GM18868 (cell line): ENCODE data around the gene RAB3B.
"Not testable (repeated sequence)": the region's sequence is repeated elsewhere in the genome, so short reads cannot be mapped to it uniquely, and the experiment has no call there.

Experiments
- ATAC-seq: cut with Tn5 transposase; IDR thresholded peaks from one replicate; pipeline ENCODE4 v1.9.1; 2021; ENCODE audit warnings: mild to moderate bottlenecking, moderate library complexity; ENCODE audit not compliant: unreplicated experiment

RAB3B gene

DNA sequence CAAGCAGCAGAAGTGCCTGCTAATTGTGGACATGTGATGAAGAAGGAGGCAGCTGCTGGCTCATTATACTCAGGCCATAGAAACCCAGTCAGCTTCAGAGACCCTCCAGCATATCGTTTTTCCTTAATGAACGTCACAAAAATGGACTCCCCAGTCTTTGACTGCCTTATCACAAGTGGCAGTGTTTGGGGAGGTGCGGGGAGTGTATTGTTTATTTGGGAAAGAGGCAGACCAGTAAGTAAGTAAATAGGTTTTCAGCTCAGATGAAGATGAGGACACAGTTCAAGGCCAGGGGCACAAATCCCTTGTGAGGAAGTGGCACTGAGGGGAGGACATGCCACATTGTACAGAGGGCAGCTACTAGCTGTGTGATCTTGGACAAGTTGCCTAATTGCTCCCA, 68.5 kb downstream of the RAB3B start:
- no peak for ATAC-seq

DNA sequence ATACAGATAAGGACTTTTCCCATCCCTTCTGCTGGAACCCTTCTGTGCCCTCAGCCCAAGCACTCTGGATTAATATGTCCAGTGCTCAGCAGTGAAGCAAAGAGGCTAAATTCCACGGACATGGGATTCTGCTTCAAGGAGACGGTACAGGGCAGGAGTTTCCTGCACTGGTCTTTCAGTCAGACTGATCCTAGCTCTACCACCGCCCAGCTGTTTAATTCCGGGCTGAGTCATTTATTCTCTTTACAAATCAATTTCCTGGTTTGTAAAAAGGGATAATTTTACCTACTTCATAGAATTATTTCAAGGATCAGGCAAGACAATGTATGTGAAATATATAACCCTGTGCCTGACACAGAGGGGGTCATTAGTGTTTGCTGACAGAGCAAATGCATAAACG, 70.4 kb downstream of the RAB3B start:
- ATAC-seq, result no peak

DNA sequence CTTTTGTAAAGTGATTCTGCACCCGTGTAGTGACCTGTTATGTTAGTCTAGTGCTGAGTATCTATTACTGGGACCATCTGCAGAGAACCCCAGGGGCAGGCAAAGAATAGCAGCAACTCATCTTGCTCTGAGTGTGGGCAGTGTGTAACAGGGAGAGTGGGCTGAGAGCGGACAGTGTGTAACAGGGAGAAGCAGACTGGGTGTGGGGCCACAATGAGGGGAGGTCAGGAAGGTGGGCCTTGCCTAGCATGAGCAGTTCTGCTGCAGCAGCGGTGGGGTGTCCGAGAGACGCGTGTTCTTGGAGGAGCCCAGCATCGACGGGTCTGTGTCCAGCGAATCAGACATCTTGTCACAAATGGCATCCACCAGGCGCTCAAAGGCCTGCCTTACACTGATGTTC, 70.8 kb downstream of the RAB3B start:
- no peak for ATAC-seq

DNA sequence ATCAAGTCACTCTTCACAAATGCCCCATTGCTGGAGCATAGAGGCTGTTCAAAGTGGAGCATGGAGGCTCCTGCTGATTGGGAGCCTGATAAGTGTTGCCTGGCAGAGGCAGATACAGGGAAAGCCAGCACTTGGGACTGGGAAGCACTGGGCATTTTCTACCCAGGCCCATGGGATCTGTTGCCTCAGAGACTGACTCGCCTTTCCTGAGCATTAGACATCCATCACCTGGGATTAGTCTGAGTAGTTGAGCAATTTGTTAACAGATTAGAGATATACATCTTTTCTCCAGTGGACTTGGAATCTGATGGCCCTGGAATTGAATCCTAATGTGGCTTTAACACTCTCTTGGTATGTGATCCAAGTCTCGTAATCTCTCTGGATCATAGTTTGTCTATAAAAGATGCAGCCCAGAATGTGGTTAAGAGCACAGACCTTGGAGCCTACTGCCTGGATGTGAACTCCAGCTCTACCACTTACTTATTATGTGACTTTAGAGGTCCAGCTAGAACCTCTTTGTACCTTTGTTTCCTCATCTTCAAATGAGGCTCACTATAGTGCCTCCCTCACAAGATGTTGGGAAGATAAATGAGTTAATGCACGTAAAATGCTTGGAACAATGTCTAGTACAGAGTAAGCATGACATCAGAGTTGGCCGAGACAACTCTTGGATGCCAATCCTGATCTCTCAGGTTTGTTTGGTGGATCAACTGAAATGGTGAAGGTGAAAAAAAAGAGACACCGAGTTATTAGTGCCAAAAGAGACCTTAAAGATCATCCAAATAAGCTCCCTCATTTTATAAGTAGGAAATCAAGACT, 73.7 kb downstream of the RAB3B start:
- no peak for ATAC-seq

DNA sequence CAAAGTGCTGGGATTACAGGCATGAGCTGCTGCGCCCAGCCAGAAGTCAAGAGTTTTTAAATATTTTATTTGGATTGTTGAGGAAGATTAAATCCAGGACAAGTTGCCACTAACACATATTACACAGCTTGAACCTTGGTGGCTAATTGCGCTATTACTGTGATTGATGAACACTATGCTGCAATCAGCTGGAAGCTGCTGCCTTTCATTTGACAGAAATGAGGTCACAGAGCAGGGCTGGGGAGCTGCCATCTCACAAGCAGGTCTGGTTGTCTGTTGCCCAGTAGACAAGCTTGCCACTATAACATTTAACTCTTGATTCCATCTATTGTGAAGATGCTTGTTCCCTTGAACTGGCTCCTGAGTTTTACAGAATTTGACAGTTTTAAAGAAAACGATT, 74.5 kb downstream of the RAB3B start:
- ATAC-seq, result no peak

DNA sequence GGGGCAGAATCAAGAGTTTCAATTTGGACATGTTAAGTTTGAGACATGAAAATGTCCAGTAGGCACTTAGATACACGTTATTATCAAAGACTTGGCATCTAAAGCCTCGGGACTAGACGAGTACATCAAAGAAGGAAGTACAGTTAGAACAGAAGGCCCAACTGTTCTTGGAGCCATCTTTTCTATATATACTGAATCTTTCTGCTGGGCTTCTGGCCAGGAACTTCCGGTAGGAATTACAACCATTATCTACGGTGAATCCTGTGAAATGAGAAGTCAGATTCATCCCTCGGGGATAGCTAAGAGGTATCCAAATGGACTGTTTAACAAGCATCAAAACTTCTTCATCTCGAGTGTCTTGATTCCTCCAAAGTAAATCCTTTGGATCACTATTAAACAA, 77.6 kb downstream of the RAB3B start:
- ATAC-seq, result no peak

DNA sequence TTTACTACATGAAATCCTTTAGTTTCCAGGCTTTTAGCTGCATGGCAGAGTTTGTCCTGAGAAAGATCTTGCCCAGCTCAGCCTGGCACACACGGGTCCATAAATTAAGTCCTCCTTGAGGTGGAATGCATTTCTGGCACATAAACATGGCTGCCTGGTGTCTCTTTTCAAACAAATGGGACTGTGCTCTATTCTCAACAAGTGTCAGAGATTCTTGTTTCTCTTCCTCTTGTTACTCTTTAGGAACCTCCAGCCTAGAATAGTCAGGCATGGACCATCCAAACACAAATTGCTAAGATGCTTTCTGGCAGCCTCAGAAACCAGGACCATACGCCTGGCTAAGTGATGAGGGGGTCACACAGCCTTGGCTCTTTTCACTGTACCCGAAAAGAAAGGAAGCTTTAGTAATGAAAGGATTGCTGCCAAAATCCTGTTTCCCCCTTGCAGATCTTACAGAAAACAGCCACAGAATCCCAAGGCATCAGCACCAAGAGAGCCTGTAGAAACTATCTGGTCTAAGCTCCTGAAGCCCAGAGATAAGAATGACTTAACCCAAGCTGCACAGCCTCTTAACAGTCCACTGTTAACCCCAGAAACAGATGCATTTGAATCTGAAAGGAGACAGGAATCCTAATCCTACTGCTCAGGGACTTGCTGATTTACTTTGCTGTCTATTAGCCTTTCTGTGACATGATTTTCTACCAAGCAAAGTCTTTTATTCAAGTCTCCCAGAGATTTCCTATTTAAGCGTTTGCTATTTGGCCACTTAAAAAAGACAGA, 80.1 kb downstream of the RAB3B start:
- ATAC-seq, result no peak

DNA sequence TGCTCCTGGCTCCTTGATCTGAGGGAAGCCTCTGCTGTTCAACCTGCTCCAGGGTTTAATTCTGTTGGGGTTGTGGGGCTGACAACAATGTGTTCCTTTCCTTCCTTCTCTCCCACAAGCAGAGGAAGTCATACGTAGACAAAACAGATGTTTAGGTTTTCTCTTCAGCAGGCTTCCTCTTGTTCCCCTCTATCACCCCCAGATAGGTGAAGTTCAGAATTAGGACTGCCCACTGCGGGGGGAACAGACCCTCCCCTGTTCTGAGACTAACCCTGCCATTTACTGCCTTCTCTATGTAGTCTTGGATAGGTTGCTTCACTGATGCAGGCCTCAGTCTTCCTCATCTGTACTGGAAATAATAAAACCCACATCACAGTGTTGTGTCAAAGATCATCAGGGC, 82.0 kb downstream of the RAB3B start:
- no peak for ATAC-seq

DNA sequence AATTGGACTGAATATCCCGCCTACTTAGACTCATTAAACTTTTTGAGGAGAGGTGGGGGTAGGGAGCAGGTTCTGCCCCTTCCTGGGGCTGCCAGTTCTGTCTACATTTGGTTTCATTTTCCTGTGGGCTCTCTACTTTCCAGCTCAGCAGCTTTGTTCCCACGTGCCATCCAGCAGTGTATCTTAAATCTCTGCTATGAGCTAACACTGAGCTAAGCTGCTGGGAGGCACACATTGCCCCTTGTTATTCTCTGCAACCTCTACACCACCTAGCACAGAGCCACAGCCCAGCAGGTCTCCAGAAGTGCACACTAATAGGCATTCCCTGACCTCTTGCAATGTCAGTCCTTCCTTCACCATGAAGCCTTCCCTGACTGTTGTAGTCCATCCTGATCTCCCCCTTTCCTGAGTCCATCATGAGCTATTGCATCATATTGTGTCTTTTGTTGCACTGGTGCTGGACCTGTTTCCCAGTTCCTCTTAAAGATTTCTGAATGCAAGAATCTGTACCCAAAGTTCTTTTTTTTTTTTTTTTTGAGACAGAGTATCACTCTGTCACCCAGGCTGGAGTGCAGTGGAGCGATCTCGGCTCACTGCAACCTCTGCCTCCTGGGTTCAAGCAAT, 83.3 kb downstream of the RAB3B start:
- ATAC-seq, result no peak

DNA sequence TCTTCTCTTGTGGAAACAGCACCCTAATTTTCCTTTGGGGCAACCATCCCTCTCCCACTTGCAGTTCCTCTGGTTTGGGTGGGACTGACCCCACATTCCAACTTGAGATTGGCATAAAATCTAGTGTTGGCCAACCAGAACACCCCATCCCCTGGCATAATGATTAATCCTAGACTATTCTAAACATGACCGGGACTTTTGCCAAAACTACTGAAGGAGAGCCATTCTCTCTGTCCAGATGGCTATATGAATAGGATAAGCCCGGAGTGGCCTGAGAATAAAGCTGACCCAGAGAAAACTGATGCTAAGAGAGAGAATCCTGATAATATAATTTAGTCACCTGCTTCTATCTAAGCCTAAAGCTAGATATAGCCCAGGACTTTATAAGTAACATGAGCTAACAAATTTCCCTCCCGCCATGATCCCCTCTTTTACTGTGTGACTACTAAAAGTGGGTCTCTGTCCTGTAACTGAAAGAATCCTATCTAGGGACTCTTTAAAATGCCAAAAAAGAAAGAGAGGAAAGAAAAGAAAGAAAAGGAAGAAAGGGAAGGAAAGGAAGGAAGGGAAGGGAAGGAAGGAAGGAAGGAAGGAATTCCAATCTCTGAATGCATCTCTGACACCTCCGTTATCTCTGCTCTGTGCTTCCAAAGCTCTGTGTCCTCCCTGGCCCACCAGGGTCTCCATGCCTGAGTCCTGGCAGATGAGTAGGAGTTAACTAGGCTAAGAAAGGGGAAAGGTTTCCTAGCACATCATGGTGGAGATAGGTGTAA, 84.0 kb downstream of the RAB3B start:
- no peak for ATAC-seq

DNA sequence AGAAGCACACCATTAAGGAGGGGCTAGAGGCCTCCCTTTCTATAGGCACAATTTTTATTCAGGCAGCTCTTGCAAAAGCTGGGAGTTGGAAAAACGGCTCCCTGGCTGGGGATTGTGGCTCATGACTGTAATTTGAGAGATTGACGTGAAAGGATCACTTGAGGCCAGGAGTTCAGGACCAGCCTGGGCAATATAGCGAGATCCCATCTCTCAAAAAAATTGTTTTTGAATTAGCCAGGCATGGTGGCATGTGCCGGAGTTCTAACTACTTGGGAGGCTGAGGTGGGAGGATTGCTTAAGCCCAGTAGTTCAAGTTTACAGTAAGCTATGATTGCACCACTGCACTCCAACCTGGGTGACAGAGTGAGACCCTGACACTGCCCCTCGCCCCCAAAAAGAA, 88.0 kb downstream of the RAB3B start:
- ATAC-seq, result no peak

DNA sequence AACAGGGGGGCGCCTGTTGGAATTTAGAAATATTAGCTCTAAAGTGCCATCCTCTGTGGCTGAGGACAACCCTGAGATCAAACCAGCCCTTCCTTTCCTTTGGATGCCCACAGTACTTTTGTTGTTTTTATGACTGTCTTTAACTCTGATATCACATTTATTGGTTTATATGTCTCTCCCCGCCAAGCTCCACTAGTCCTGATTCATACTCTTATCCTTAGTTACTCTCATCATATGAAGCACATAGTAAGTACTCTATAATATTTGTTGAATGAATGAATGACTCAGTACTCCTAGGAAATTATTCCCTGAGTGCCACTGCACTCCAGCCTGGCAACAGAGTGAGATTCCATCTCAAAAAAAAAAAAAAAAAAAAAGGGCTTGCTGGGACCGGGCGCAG, 89.3 kb downstream of the RAB3B start:
- ATAC-seq, result no peak

DNA sequence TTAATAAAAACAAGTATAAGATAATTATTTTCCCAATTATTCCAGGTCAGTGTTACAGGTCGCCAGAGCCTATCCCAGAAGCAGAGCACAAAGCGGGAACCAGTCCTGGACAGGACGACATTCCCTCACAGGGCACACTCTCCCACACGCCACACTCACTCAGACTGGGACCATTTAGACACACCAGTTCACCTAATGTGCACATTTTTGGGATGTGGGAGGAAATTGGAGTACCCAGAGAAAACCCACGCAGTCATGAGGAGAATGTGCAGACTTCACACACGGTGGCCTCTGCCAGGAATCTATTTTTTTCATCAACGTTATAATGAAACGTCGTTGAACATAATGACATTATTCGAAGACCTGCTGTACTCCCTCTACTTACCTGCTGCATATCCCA, 91.5 kb downstream of the RAB3B start:
- ATAC-seq, result no peak

DNA sequence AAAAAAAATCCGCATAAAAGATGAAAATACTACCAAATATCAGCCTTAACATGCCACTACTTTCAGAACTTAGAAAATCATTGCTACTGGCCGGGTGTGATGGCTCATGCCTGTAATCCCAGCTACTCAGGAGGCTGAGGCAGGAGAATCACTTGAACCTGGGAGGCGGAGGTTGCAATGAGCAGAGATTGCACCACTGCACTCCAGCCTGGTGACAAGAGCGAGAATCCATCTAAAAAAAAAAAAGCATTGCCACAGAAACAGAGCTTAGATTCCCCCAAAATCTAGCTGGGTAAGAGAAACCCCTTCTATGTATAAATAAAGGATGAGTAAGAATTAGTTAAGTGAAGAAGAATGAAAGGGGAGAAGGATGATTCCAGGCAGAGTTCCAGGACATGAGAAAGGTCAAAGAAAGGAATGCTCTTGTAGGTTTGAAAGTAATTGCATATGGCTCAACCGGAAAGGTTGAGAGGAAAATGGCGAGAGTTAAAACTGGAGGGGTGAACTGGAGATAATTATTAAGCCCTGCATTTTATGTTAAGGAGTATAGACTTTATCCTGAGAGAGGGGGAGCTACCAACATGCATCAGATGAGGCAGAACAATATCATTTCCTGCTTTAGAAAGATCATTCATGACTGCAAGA, 92.3 kb downstream of the RAB3B start:
- no peak for ATAC-seq

DNA sequence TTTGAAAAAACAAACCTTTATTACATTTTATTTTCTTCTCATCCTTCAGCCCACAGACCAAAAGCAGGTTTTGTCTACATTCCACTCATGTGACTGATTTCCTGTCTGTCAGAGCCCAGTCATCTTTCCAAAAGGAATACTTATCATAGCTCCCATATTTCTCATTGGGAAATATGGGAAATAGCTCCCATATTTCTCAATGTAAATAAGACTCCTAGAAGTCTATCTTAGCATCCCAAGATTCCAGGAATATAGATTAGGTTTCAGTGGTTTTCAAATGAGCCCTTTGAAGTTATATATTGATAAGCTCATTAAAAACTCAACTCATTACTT, 92.8 kb downstream of the RAB3B start:
- ATAC-seq, result no peak

DNA sequence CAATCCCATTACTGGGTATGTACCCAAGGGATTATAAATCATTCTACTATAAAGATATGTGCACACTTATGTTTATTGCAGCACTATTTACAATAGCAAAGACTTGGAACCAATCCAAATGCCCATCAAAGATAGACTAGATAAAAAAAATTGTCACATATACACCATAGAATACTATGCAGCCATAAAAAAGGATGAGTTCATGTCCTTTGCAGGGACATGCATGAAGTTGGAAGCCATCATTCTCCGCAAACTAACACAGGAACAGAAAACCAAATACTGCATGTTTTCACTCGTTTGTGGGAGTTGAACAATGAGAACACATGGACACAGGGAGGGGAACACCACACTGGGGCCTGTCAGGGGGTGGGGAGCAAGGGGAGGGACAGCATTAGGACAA, 95.8 kb downstream of the RAB3B start:
- not testable (repeated sequence) for ATAC-seq

DNA sequence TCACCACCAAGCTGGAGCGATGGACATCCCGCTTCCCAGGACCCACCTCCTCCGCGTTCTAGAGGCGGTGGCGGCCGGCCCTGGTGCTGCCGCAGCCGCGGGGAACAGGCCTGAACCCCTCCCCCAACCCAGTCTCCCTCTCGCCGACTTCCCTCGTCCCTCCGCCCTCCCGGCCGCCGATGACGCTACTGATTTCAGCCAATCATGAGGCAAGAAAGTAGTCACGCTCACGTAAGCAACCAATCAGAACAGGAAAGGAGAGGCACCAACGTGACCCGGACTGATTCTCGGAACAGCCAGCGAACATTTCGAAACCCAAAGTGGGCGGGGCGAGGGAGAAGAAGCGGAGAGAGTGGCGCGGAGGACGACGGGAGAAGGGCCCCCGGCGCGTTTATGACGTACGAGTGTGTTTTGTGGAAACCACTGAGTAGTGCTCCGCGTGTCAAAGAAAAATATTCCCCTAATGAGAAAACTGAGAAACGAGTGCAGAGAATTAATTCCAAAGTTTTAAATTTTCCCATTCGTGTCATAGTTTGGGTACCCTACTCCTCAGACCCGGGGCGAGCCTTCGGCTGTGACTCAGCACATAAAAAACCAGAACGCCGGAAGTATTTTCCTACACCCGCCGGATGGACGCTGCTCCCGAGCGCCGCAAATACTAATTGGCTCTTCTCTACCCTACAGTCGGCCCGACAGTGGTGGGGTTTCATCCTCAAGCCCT, 111.7 kb downstream of the RAB3B start, which contains the start of gene NRDC:
TSS of gene NRDC (minus strand) at position 112 of the 721 bp plus-strand sequence. CDS start 112 bp downstream, outside the sequence.
- peak; percentile 96 for ATAC-seq

DNA sequence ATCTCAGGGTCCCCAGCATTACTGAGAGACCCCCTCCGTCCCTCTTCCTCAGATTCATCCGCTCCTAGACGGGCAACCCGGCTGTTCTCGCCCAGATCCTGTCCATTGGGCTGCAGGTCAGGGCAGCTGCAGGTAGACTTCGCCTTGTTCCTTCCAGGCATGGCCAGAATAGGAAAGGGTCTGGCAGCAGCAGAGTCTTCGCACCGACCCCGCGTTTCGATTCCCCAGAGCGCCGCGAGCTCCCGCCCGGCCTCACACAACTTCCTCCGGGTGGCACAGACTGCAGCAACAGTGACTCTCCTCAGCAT, 112.2 kb downstream of the RAB3B start:
- no peak for ATAC-seq

DNA sequence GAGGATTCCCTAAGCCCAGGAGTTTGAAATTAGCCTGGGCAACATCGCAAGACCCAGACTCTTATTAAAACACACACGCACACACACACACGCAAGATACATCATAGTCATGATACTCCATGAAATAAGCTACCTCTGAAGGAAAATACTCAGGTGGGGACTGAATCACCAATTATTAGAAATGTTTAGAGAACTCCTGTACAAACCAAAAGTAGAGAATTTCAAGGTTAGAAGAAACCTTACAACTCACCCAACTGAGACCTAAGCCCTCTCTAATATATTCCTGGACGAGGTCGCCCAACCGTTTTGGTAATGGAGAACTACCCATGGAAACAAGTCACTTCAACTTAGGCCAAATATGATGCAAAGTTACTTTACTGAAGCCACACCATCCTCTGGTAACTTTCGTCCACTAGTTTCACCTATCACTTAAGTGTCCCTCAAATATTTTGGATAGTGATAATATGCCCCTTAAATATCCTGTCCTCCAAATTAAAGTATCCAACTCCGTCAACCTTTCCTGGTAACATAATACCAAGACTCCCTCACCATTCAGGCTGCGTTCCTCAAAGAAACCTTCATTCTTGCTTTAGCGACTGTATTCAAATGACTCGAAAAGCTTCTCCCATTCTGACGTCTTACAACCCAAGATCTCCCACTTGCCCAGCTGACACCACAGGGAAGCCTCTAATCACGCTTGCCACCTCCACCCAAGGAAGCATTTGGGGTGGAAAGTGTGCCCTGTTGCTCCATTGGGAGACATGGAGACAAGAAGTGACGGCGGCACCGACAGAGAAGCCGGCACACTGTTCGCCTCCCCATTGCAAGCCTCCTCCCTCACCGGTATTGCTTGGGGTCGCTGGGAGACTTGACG, 112.8 kb downstream of the RAB3B start:
- no peak for ATAC-seq
